IMR-90 (cell line): Measurements from ENCODE around the gene FAXDC2. TPM values are rescaled to one million over a fixed set of nuclear protein-coding genes. Genes with fewer than 3 reads are reported as not detected.

ENCODE experiments used
- ATAC-seq: fragments of 200-7000 bp; cut with Tn5 transposase; 2 replicates; pipeline ENCODE4 v1.9.1; 2020; ENCODE audit warnings: low read depth, mild to moderate bottlenecking, moderate library complexity
- BruUV-seq: library from RNA; stranded (reverse); fragments of 400-500 nt; replicated peaks from 2 replicates; lab custom pipeline; 2021; lab: Mats Ljungman, UMichigan
- CTCF ChIA-PET: fragments of 300-600 bp; formaldehyde crosslinking; extraction: SDS; loops from one replicate; lab custom pipeline; 2021; ENCODE audit warnings: antibody characterized with exemption; lab: Yijun Ruan, JAX
- POLR2A ChIA-PET: fragments of 300-600 bp; sonication (Branson Sonifier 250); formaldehyde crosslinking; loops from one replicate; lab custom pipeline; 2022; ENCODE audit warnings: antibody characterized with exemption; ENCODE audit not compliant: unreplicated experiment; lab: Charles Lee
- DNase-seq: peaks from one replicate; pipeline ENCODE4 v3.0.0; 2013
- H2AFZ ChIP-seq: replicated peaks from 2 replicates; pipeline ENCODE3; 2013; ENCODE audit warnings: low read length, mild to moderate bottlenecking; ENCODE audit not compliant: poor library complexity
- H2AK5ac ChIP-seq: 2 replicates; pipeline ENCODE4 v1.6.1; 2013; ENCODE audit warnings: low read depth, low read length, inconsistent platforms
- H2AK9ac ChIP-seq: replicated peaks from 2 replicates; pipeline ENCODE3; 2013; ENCODE audit warnings: mild to moderate bottlenecking, low read depth, low read length, moderate library complexity; ENCODE audit not compliant: poor library complexity
- H2BK120ac ChIP-seq: 2 replicates; pipeline ENCODE4 v1.6.1; 2013; ENCODE audit warnings: low read depth, low read length, inconsistent platforms
- H2BK15ac ChIP-seq: 3 replicates; pipeline ENCODE4 v1.6.1; 2013; ENCODE audit warnings: low read depth, low read length, inconsistent platforms
- H2BK20ac ChIP-seq: 2 replicates; pipeline ENCODE4 v1.6.1; 2013; ENCODE audit warnings: low read depth, mild to moderate bottlenecking, inconsistent platforms, low read length, moderate library complexity
- H2BK5ac ChIP-seq: 2 replicates; pipeline ENCODE4 v1.6.1; 2013; ENCODE audit warnings: mild to moderate bottlenecking, low read depth, low read length, inconsistent platforms; ENCODE audit not compliant: poor library complexity, severe bottlenecking
- H3K14ac ChIP-seq: replicated peaks from 2 replicates; pipeline ENCODE4 v1.6.1; 2013; ENCODE audit warnings: low read depth, low read length, inconsistent platforms
- H3K18ac ChIP-seq: 2 replicates; pipeline ENCODE4 v1.6.1; 2013; ENCODE audit warnings: low read depth, low read length, control low read depth
- H3K23ac ChIP-seq: 2 replicates; pipeline ENCODE4 v1.6.1; 2013; ENCODE audit warnings: low read depth, low read length, inconsistent platforms
- H3K27ac ChIP-seq: 2 replicates; pipeline ENCODE4 v1.5.1; 2013; ENCODE audit warnings: mild to moderate bottlenecking, control low read depth, low read length; ENCODE audit not compliant: insufficient read depth
- H3K27me3 ChIP-seq: 2 replicates; pipeline ENCODE4 v1.6.1; 2013; ENCODE audit warnings: low read length; ENCODE audit not compliant: control insufficient read depth, insufficient read depth
- H3K36me3 ChIP-seq: 2 replicates; pipeline ENCODE4 v1.6.1; 2013; ENCODE audit warnings: low read length, mixed read lengths; ENCODE audit not compliant: control insufficient read depth, insufficient read depth
- H3K4ac ChIP-seq: 2 replicates; pipeline ENCODE4 v1.6.1; 2013; ENCODE audit warnings: low read depth, low read length, inconsistent platforms
- H3K4me1 ChIP-seq: 2 replicates; pipeline ENCODE4 v1.6.1; 2013; ENCODE audit warnings: low read length, mixed read lengths; ENCODE audit not compliant: control insufficient read depth, insufficient read depth
- H3K4me2 ChIP-seq: 2 replicates; pipeline ENCODE4 v1.6.1; 2013; ENCODE audit warnings: low read depth, mild to moderate bottlenecking, control low read depth, low read length, moderate library complexity
- H3K4me3 ChIP-seq: 2 replicates; pipeline ENCODE4 v1.5.1; 2013; ENCODE audit warnings: low read depth, mild to moderate bottlenecking, control low read depth, low read length, moderate library complexity; ENCODE audit not compliant: insufficient read depth
- H3K56ac ChIP-seq: 2 replicates; pipeline ENCODE4 v1.6.1; 2013; ENCODE audit warnings: low read length, inconsistent platforms; ENCODE audit not compliant: insufficient read depth; ENCODE audit errors: extremely low read depth
- H3K79me1 ChIP-seq, 2 experiments: 2 replicates each; pipeline ENCODE4 v1.6.1; 2013; ENCODE audit warnings: low read length in 2 of 2, inconsistent platforms in 1 of 2, low read depth in 1 of 2
- H3K9ac ChIP-seq: 2 replicates; pipeline ENCODE4 v1.6.1; 2013; ENCODE audit warnings: low read depth, low read length, control low read depth
- H3K9me1 ChIP-seq: 2 replicates; pipeline ENCODE4 v1.6.1; 2013; ENCODE audit warnings: low read length, inconsistent platforms; ENCODE audit not compliant: insufficient read depth
- H3K9me3 ChIP-seq: 2 replicates; pipeline ENCODE4 v1.6.1; 2013; ENCODE audit warnings: low read length; ENCODE audit not compliant: control insufficient read depth, insufficient read depth
- H4K20me1 ChIP-seq: 2 replicates; pipeline ENCODE4 v1.6.1; 2013; ENCODE audit warnings: low read length, inconsistent platforms; ENCODE audit not compliant: insufficient read depth
- H4K5ac ChIP-seq: 2 replicates; pipeline ENCODE4 v1.6.1; 2013; ENCODE audit warnings: mild to moderate bottlenecking, low read depth, low read length, control low read depth
- H4K8ac ChIP-seq, 2 experiments: 2 replicates each; pipeline ENCODE4 v1.6.1; 2013; ENCODE audit warnings: low read depth in 2 of 2, low read length in 2 of 2, control low read depth in 1 of 2, inconsistent platforms in 1 of 2
- H4K91ac ChIP-seq: 2 replicates; pipeline ENCODE4 v1.6.1; 2013; ENCODE audit warnings: low read depth, low read length, inconsistent platforms; ENCODE audit not compliant: insufficient read depth
- WGBS, 2 experiments: methylation state at CpG; one replicate each; pipeline versions ENCODE4 v1.1.5 to v1.1.7; 2013; ENCODE audit warnings: missing lambda C conversion rate in 2 of 2; ENCODE audit not compliant: insufficient read length in 1 of 2; ENCODE audit errors: extremely low coverage in 2 of 2; 5-methylcytosine and 5-hydroxymethylcytosine counted together
- dilution Hi-C: fragments of 300-500 bp; cut with HindIII; formaldehyde crosslinking; loops from one replicate; pipeline ENCODE4 v1.14.3; 2018; ENCODE audit warnings: low sequenced_read_pairs; ENCODE audit not compliant: unreplicated experiment
- in situ Hi-C: fragments of 300-500 bp; cut with MboI; formaldehyde crosslinking; loops from 3 replicates; pipeline ENCODE4 v1.14.3; 2019; ENCODE audit warnings: low sequenced_read_pairs, inconsistent platforms, mixed read lengths
- intact Hi-C: fragments of 100-400 bp; cut with micrococcal nuclease; formaldehyde crosslinking; loops from 2 replicates; pipeline ENCODE4 v1.10.0; 2022
- polyA plus RNA-seq, 3 experiments: library from polyadenylated mRNA; depleted of rRNA; stranded (reverse); fragments of >200 nt; gene quantifications; 2 replicates each; pipeline ENCODE4 v1.2.3, GENCODE V29; 2012; ENCODE audit warnings: low replicate concordance in 1 of 3
- total RNA-seq: library from RNA; depleted of rRNA; stranded (reverse); fragments of >200 nt; gene quantifications from 2 replicates; pipeline ENCODE4 v1.2.3, GENCODE V29; 2012
- TF ChIP-seq, protein P1 (sequence below): fragments of 150-350 bp; IDR thresholded peaks from 2 replicates; pipeline ENCODE4 v1.6.1; 2016; ENCODE audit warnings: low read depth, mild to moderate bottlenecking, low read length, moderate library complexity, borderline replicate concordance

Gene FAXDC2
- total and polyA plus RNA-seq, 2 of the 4 experiments (the other 2 are of a cell fraction) = 4.3 to 8.9 TPM

DNA sequence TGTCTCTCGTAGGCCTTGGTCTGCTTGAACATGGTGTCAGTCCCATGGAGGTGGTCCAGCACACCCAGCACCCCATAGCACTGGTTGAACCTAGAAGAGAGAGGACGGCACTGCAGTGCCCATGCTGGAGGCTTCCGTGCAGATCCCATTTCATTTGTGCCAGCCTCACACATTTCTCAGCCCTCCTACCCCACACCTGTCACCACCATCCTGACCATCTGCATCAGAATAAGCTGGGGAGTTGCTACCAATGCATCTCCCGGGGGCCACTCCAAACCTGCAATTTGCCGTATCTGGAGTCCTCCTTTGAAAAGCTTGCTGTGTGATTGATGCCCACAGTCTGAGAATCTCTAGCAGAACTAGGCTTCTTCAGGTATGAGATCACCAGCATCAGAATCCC, 30.0 kb downstream of the FAXDC2 start:
- POLR2A ChIA-PET = no interaction called here
- H3K27ac ChIP-seq = no peak overlapping the region
- H3K9me3 ChIP-seq = no peaks in the 10 kb centered on the region
- H2AK9ac ChIP-seq = no peak overlapping the region
- H2AFZ ChIP-seq = no peak overlapping the region
- no peak overlapping the region for H2AK5ac ChIP-seq
- no peak overlapping the region for H4K91ac ChIP-seq
- CTCF ChIA-PET = no interaction called here
- 100% methylated on average over 2 of the region's 5 CpGs; no CpG with 5 or more reads in 1 of the 2 experiments for WGBS, 2 experiments
- no peak overlapping the region for H2BK15ac ChIP-seq
- in situ Hi-C loops = loop anchor here (25.0 kb wide), 1 partner anchor 358 kb away; no protein-coding TSS in a partner anchor
- no peaks in the 10 kb centered on the region for H4K20me1 ChIP-seq
- H3K27me3 ChIP-seq = no peaks in the 10 kb centered on the region
- peaks cover 15% of the 10 kb centered on the region; the same call in 1 of the 2 replicates for H3K9me1 ChIP-seq
- H3K9ac ChIP-seq = no peak overlapping the region
- H3K23ac ChIP-seq = no peak overlapping the region
- no peak overlapping the region for H2BK120ac ChIP-seq
- peaks cover 10 to 38% of the 10 kb centered on the region in 2 experiments; a peak in 3 of 4 replicates for H3K79me1 ChIP-seq
- intact Hi-C loops = no loop called here
- no peak overlapping the region for H3K4me3 ChIP-seq
- no peak overlapping the region for H3K56ac ChIP-seq
- no peaks in the 10 kb centered on the region for H3K4me1 ChIP-seq
- no peak overlapping the region for H2BK20ac ChIP-seq
- no peak overlapping the region for H3K4me2 ChIP-seq
- no peak for DNase-seq
- BruUV-seq = no TSS peak
- H3K36me3 ChIP-seq = peaks cover 63% of the 10 kb centered on the region
- ATAC-seq = no peak
- no peak overlapping the region for H4K8ac ChIP-seq
- TF ChIP-seq, protein P1, sequence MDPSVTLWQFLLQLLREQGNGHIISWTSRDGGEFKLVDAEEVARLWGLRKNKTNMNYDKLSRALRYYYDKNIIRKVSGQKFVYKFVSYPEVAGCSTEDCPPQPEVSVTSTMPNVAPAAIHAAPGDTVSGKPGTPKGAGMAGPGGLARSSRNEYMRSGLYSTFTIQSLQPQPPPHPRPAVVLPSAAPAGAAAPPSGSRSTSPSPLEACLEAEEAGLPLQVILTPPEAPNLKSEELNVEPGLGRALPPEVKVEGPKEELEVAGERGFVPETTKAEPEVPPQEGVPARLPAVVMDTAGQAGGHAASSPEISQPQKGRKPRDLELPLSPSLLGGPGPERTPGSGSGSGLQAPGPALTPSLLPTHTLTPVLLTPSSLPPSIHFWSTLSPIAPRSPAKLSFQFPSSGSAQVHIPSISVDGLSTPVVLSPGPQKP = no peak
- no peak overlapping the region for H3K4ac ChIP-seq
- no peak overlapping the region for H3K18ac ChIP-seq
- no peak overlapping the region for H4K5ac ChIP-seq
- no peak overlapping the region for H2BK5ac ChIP-seq
- dilution Hi-C loops = no loop called here
- no peak overlapping the region for H3K14ac ChIP-seq
